ENCODE results near the gene PDCD1LG2. TPM values are rescaled to one million over a fixed set of nuclear protein-coding genes. Genes with fewer than 3 reads are reported as not detected.

PDCD1LG2 gene
- polyA plus RNA-seq, 2 donors = 0.18 to 0.19 TPM

DNA sequence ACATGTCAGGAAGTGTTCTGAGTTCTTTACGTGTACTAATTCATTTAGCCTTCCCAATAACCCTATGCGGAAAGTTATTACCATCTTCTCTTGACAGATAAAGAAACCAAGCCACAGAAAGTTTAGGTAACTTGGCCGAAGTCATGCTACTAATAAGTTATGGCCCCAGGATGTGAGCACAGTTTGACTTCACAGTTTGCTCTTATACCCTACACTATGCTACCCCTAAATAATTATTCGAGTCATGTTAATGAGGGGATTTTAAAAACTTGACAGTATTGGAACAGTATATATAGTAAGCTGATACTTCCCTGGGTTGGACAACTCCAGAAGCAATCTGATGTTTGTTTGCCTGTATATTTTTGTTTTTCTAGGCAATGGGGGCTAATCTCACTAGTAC, 29.4 kb upstream of the PDCD1LG2 start:
- H3K9me3 ChIP-seq (ENCODE audit: control insufficient read depth in 2 of 2, insufficient read depth in 1 of 2, low read depth in 1 of 2, low read length in 1 of 2) = peaks cover 0 to 4% of the 10 kb centered on the region in 2 donors
- H3K27ac ChIP-seq (ENCODE audit: low read depth in 2 of 2, low read length in 1 of 2) = no peak overlapping the region
- no peaks in the 10 kb centered on the region for H3K4me1 ChIP-seq (ENCODE audit: control insufficient read depth in 2 of 2, insufficient read depth in 2 of 2, low read length in 1 of 2)
- H3K4me3 ChIP-seq (ENCODE audit: low read depth in 1 of 2, low read length in 2 of 2) = no peak overlapping the region
- 89% methylated on average over 4 of the region's 4 CpGs for WGBS, 2 donors
- no peaks in the 10 kb centered on the region for H3K36me3 ChIP-seq (ENCODE audit: control insufficient read depth in 2 of 2, insufficient read depth in 2 of 2, low read length in 1 of 2)
- H3K27me3 ChIP-seq (ENCODE audit: control insufficient read depth in 1 of 2, insufficient read depth in 2 of 2, low read length in 2 of 2) = no peaks in the 10 kb centered on the region

DNA sequence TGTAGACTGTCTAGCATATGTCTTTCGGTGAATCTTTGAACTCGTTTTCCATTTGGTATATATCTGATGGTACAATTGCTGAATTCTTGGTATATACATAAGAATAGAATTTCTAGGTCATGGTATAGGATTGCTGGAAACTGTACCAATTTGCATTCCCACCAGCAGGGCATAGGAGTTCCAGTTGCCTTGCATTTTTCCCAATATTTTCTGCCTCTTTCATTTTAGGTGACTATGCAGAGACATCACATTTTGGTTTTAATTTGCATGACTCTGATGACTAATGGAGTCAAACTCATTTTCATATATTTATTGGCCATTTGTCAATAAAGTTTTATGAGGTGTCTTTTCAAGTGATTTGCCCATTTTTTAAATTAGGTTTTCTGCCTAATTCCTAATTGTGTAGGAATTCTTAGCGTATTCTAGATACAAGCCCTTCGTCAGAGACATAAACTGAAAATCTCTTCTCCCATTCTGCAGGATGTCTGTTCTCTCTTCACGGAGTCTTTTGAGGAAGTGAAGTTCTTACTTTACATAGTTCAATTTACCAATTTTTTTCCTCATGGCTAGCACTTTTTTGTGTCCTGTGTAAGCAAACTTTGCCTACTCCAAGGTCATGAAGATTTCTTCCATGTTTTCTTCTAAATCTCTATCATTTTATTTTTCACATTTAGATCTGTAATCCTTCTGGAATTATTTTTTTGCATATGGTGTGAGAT, 28.9 kb upstream of the PDCD1LG2 start:
- H3K4me1 ChIP-seq (ENCODE audit: control insufficient read depth in 2 of 2, insufficient read depth in 2 of 2, low read length in 1 of 2) = no peaks in the 10 kb centered on the region
- H3K36me3 ChIP-seq (ENCODE audit: control insufficient read depth in 2 of 2, insufficient read depth in 2 of 2, low read length in 1 of 2) = no peaks in the 10 kb centered on the region
- no peak overlapping the region for H3K4me3 ChIP-seq (ENCODE audit: low read depth in 1 of 2, low read length in 2 of 2)
- H3K27me3 ChIP-seq (ENCODE audit: control insufficient read depth in 1 of 2, insufficient read depth in 2 of 2, low read length in 2 of 2) = no peaks in the 10 kb centered on the region
- no peak overlapping the region for H3K27ac ChIP-seq (ENCODE audit: low read depth in 2 of 2, low read length in 1 of 2)
- peaks cover 0 to 4% of the 10 kb centered on the region in 2 donors for H3K9me3 ChIP-seq (ENCODE audit: control insufficient read depth in 2 of 2, insufficient read depth in 1 of 2, low read depth in 1 of 2, low read length in 1 of 2)
- 90 to 92% methylated on average over 5 of the region's 5 CpGs for WGBS, 2 donors

DNA sequence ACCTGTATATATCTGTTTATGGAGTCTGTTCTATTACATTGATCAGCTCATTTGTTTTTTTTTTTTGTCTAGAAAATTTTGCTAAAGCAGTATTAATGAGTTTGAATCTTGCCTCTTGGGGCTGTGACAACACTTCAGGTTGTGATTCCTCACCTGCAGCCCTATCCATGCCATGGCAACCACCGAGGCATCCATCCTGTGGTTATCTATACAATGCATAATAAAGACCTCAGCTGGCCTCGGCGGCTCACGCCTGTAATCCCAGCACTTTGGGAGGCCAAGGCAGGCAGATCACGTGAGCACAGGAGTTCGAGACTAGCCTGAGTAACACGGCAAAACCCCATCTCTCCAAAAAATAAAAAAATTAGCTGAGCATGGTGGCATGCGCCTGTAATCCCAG, 28.1 kb upstream of the PDCD1LG2 start:
- no peak overlapping the region for H3K4me3 ChIP-seq (ENCODE audit: low read depth in 1 of 2, low read length in 2 of 2)
- no peak overlapping the region for H3K27ac ChIP-seq (ENCODE audit: low read depth in 2 of 2, low read length in 1 of 2)
- H3K36me3 ChIP-seq (ENCODE audit: control insufficient read depth in 2 of 2, insufficient read depth in 2 of 2, low read length in 1 of 2) = no peaks in the 10 kb centered on the region
- peaks cover 0 to 4% of the 10 kb centered on the region in 2 donors for H3K9me3 ChIP-seq (ENCODE audit: control insufficient read depth in 2 of 2, insufficient read depth in 1 of 2, low read depth in 1 of 2, low read length in 1 of 2)
- H3K27me3 ChIP-seq (ENCODE audit: control insufficient read depth in 1 of 2, insufficient read depth in 2 of 2, low read length in 2 of 2) = no peaks in the 10 kb centered on the region
- WGBS, 2 donors = 86 to 91% methylated on average over 8 of the region's 8 CpGs
- no peaks in the 10 kb centered on the region for H3K4me1 ChIP-seq (ENCODE audit: control insufficient read depth in 2 of 2, insufficient read depth in 2 of 2, low read length in 1 of 2)

DNA sequence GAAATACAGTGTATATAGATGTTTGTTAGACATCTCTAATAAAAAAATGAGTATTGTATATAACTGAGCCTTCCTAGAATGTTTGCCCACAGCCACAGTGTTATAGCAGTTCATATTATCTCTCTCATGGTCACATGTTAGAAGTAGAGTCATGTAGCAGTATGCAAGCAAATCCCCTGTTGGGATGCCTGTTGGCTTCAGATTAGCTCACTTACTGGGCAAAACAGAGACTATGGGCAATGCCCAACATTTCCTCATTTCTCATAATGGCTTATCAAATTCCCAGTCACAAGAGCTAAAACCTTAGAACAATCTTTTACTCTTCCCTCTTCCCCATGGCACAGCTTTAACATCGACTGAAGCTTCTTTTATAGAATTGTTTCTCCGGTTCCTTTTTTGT, 27.0 kb upstream of the PDCD1LG2 start:
- Histone ChIP-seq H3K4me1 (ENCODE audit: control insufficient read depth in 2 of 2, insufficient read depth in 2 of 2, low read length in 1 of 2) (no peaks in the 10 kb centered on the region), H3K27me3 (ENCODE audit: control insufficient read depth in 1 of 2, insufficient read depth in 2 of 2, low read length in 2 of 2) (no peaks in the 10 kb centered on the region), H3K4me3 (ENCODE audit: low read depth in 1 of 2, low read length in 2 of 2) (no peak overlapping the region), H3K36me3 (ENCODE audit: control insufficient read depth in 2 of 2, insufficient read depth in 2 of 2, low read length in 1 of 2) (no peaks in the 10 kb centered on the region), H3K27ac (ENCODE audit: low read depth in 2 of 2, low read length in 1 of 2) (no peak overlapping the region), H3K9me3 (ENCODE audit: control insufficient read depth in 2 of 2, insufficient read depth in 1 of 2, low read depth in 1 of 2, low read length in 1 of 2) (no peaks in the 10 kb centered on the region)
- WGBS, 2 donors = 67 to 93% methylated on average over 2 of the region's 2 CpGs

DNA sequence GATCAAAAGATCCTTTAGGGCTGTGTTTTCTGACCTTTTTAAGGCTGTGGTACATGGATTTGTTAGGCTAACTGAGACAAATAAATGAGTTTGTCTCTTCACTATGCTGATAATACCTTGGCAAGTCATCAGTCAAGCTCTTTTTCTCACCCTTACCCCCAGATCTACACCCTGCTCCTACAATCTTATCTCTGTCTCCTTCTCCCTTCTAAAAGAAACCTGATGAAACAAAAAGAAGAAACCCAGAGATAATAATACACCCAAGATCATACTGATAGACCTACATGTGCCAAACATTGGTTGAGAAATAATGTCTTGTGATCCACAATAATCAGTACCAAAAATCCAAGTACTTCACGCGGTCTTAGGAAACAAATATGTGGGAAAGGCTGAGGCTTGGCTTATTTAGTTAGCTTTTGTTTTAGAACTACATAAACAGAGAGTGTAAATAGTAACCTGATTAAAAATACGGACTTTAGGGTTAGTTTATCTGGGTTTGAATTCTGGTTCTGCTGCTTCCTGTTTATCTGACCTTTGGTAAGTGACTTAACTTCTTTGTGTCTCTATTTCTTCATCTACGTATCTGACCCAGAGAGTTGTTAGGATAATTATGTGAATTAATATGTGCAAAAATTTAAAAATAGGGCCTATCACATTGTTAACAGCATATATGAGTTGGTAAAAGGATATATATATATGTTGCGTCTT, 24.8 kb upstream of the PDCD1LG2 start:
- H3K27ac ChIP-seq (ENCODE audit: low read depth in 2 of 2, low read length in 1 of 2) = no peak overlapping the region
- H3K4me3 ChIP-seq (ENCODE audit: low read depth in 1 of 2, low read length in 2 of 2) = no peak overlapping the region
- H3K27me3 ChIP-seq (ENCODE audit: control insufficient read depth in 1 of 2, insufficient read depth in 2 of 2, low read length in 2 of 2) = no peaks in the 10 kb centered on the region
- H3K36me3 ChIP-seq (ENCODE audit: control insufficient read depth in 2 of 2, insufficient read depth in 2 of 2, low read length in 1 of 2) = no peaks in the 10 kb centered on the region
- H3K4me1 ChIP-seq (ENCODE audit: control insufficient read depth in 2 of 2, insufficient read depth in 2 of 2, low read length in 1 of 2) = no peaks in the 10 kb centered on the region
- H3K9me3 ChIP-seq (ENCODE audit: control insufficient read depth in 2 of 2, insufficient read depth in 1 of 2, low read depth in 1 of 2, low read length in 1 of 2) = no peaks in the 10 kb centered on the region
- 75 to 89% methylated on average over 5 of the region's 5 CpGs for WGBS, 2 donors

DNA sequence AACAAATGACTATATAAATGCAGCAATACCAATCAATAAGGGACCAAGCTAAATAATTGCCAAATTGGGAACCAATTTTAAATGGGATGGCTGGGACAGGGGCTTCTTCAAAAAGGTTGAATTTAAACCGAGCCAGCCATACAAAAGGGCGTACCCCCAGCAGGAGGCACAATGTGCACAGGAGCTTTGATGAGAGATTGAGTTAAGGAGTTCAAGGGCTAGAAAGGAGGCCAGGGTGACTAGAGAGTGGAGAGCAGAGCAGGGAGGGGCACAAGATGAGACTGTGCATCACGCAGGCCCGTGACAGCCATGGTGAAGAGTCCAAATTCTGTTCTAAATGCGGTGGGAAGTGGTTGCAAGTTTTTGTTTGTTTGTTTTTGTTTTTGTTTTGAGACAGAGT, 23.3 kb upstream of the PDCD1LG2 start:
- Histone ChIP-seq H3K27ac (ENCODE audit: low read depth in 2 of 2, low read length in 1 of 2) (no peak overlapping the region), H3K9me3 (ENCODE audit: control insufficient read depth in 2 of 2, insufficient read depth in 1 of 2, low read depth in 1 of 2, low read length in 1 of 2) (no peaks in the 10 kb centered on the region), H3K4me1 (ENCODE audit: control insufficient read depth in 2 of 2, insufficient read depth in 2 of 2, low read length in 1 of 2) (no peaks in the 10 kb centered on the region), H3K4me3 (ENCODE audit: low read depth in 1 of 2, low read length in 2 of 2) (no peak overlapping the region), H3K27me3 (ENCODE audit: control insufficient read depth in 1 of 2, insufficient read depth in 2 of 2, low read length in 2 of 2) (no peaks in the 10 kb centered on the region), H3K36me3 (ENCODE audit: control insufficient read depth in 2 of 2, insufficient read depth in 2 of 2, low read length in 1 of 2) (no peaks in the 10 kb centered on the region)
- 88 to 95% methylated on average over 5 of the region's 5 CpGs for WGBS, 2 donors

DNA sequence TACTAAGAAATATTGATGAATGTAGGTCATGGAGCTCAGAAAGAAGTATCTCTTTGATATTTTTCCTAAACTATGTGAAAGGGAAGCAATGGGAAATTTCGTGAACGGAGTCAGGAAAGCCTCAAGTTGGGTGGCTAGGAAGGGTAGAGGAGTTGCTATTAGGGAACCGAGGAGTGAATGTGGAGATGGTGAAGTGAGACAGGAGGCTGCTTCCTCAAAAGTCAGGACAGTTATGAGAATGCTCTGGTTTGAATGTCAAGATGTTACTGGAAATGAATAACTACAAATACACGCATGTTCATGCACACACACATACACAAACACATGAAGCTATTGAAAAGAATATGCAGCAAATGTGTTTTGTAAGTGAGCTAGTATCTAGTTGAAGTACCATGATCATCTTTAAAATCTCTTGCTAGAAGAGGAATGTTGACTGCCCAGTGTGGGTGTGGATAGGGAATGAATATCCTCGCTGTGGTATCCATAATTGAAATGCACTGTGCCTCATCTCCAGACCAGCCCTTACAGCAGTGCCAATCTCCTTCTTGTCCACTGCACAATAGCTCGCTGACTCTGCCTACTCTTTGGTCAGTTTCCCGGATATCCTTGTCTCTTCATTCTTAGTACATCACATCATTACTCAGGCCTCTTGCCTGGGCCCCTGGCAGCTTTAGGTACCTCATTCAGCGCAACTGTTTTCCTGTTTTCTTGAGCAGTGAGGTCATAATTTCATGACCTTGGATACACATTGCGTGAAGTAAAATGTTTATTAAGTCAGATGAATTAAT, 21.9 kb upstream of the PDCD1LG2 start:
- no peak overlapping the region for H3K27ac ChIP-seq (ENCODE audit: low read depth in 2 of 2, low read length in 1 of 2)
- H3K4me3 ChIP-seq (ENCODE audit: low read depth in 1 of 2, low read length in 2 of 2) = no peak overlapping the region
- no peaks in the 10 kb centered on the region for H3K27me3 ChIP-seq (ENCODE audit: control insufficient read depth in 1 of 2, insufficient read depth in 2 of 2, low read length in 2 of 2)
- H3K36me3 ChIP-seq (ENCODE audit: control insufficient read depth in 2 of 2, insufficient read depth in 2 of 2, low read length in 1 of 2) = no peaks in the 10 kb centered on the region
- H3K9me3 ChIP-seq (ENCODE audit: control insufficient read depth in 2 of 2, insufficient read depth in 1 of 2, low read depth in 1 of 2, low read length in 1 of 2) = no peaks in the 10 kb centered on the region
- no peaks in the 10 kb centered on the region for H3K4me1 ChIP-seq (ENCODE audit: control insufficient read depth in 2 of 2, insufficient read depth in 2 of 2, low read length in 1 of 2)
- WGBS, 2 donors = 82 to 83% methylated on average over 9 of the region's 9 CpGs

DNA sequence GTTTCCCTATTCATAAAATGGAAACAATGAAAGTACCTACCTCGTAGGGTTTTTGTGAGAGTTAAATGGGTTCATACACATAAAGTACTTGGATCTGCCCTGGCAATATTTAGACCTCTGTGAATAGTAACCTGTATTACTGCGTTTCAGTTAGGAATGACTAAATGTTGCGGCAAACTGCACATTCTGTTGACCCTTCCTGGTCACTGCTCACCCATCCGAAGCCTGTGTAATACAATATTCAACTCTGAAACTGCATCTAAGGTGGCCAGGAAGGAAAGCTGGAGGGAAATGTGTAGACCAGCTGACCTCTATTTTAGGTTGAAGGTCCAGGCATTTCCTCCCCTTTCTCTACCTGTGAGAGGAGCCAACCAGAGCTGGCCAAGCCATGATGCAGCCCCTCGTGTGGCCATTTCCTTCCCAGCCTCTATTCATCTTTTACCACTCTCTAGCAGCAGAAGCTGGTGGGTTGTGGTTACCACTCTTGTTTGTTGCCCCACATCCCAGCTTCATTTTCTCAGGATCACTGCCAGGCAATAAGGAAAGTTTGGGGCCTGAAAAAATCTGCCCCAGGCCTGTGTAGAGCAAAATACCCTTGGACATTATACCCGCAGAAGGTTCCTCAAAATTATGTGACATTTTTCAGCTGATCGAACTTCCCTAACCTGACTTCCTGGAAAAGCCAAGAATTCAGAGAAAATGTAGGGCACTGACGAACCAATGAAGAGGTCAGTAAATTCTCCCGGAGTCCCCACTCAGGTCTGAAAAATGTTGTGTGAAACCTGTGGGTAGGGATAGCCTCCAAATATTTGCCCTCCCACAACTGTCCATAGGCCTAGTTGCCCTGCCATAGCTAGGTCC, 20.5 kb upstream of the PDCD1LG2 start:
- 84 to 88% methylated on average over 9 of the region's 9 CpGs for WGBS, 2 donors
- Histone ChIP-seq H3K27ac (ENCODE audit: low read depth in 2 of 2, low read length in 1 of 2) (no peak overlapping the region), H3K9me3 (ENCODE audit: control insufficient read depth in 2 of 2, insufficient read depth in 1 of 2, low read depth in 1 of 2, low read length in 1 of 2) (no peaks in the 10 kb centered on the region), H3K36me3 (ENCODE audit: control insufficient read depth in 2 of 2, insufficient read depth in 2 of 2, low read length in 1 of 2) (no peaks in the 10 kb centered on the region), H3K4me1 (ENCODE audit: control insufficient read depth in 2 of 2, insufficient read depth in 2 of 2, low read length in 1 of 2) (peaks cover 0 to 5% of the 10 kb centered on the region in 2 donors), H3K4me3 (ENCODE audit: low read depth in 1 of 2, low read length in 2 of 2) (no peak overlapping the region), H3K27me3 (ENCODE audit: control insufficient read depth in 1 of 2, insufficient read depth in 2 of 2, low read length in 2 of 2) (no peaks in the 10 kb centered on the region)
